Measurements from ENCODE around the gene MLLT3.
"Not testable (repeated sequence)": the region's sequence is repeated elsewhere in the genome, so short reads cannot be mapped to it uniquely, and the experiment has no call there.

MLLT3 gene

GRCh38 chr9:20584968-20585643, 37.2 kb downstream of the MLLT3 start:
- no peak overlapping the region for H3K4me3 ChIP-seq (ENCODE audit: low read depth, low read length)
- no peak for TF ChIP-seq CTCF (IDR thresholded peaks at IDR 0.05; ENCODE audit: borderline replicate concordance, insufficient read depth, low read depth, low read length)

GRCh38 chr9:20583088-20583487, 39.2 kb downstream of the MLLT3 start:
- H3K4me3 ChIP-seq (ENCODE audit: low read depth, low read length) = not testable (repeated sequence)

- TF ChIP-seq CTCF (IDR thresholded peaks at IDR 0.05; ENCODE audit: borderline replicate concordance, insufficient read depth, low read depth, low read length) = no peak
- H3K4me3 ChIP-seq (ENCODE audit: low read depth, low read length) = no peak overlapping the region
These were observed 40.1 kb downstream of the MLLT3 start for GRCh38 chr9:20582150-20582549.

- H3K4me3 ChIP-seq (ENCODE audit: low read depth, low read length) = no peak overlapping the region
- TF ChIP-seq CTCF (IDR thresholded peaks at IDR 0.05; ENCODE audit: borderline replicate concordance, insufficient read depth, low read depth, low read length) = no peak
These were observed 41.6 kb downstream of the MLLT3 start for GRCh38 chr9:20580673-20581072.

- TF ChIP-seq CTCF (IDR thresholded peaks at IDR 0.05; ENCODE audit: borderline replicate concordance, insufficient read depth, low read depth, low read length) = no peak
- no peak overlapping the region for H3K4me3 ChIP-seq (ENCODE audit: low read depth, low read length)
These were observed 42.6 kb downstream of the MLLT3 start for GRCh38 chr9:20579524-20580314.

- no peak for TF ChIP-seq CTCF (IDR thresholded peaks at IDR 0.05; ENCODE audit: borderline replicate concordance, insufficient read depth, low read depth, low read length)
- no peak overlapping the region for H3K4me3 ChIP-seq (ENCODE audit: low read depth, low read length)
These were observed 49.3 kb downstream of the MLLT3 start for GRCh38 chr9:20573023-20573422.

GRCh38 chr9:20570756-20571155, 51.5 kb downstream of the MLLT3 start:
- no peak overlapping the region for H3K4me3 ChIP-seq (ENCODE audit: low read depth, low read length)
- no peak for TF ChIP-seq CTCF (IDR thresholded peaks at IDR 0.05; ENCODE audit: borderline replicate concordance, insufficient read depth, low read depth, low read length)
